Measurements from ENCODE around the gene PALLD.

Gene PALLD

GRCh38 chr4:168884251-168885124 lies 387.6 kb downstream of the PALLD start:
- DNase-seq = no peak

DNA sequence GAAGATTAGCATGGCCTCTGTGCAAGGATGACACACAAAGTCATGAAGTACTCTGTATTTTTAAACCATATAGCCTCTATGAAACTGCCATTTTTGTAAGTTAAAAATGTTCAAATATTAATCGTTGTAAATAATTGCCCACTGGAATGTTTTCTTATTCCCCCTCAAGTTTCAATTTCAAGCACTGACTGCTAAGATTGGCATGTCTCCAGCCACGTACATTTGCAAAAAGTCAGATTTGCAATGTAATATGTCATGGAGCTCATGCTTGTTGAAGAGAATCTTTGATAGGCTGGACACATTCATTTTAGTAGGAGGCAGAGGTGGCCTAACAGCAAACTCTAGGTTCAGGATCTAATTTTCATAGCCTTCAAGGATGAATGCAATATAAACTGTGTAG lies 388.5 kb downstream of the PALLD start:
- no peak for DNase-seq

GRCh38 chr4:168886351-168886750 lies 389.5 kb downstream of the PALLD start:
- no peak for DNase-seq

DNA sequence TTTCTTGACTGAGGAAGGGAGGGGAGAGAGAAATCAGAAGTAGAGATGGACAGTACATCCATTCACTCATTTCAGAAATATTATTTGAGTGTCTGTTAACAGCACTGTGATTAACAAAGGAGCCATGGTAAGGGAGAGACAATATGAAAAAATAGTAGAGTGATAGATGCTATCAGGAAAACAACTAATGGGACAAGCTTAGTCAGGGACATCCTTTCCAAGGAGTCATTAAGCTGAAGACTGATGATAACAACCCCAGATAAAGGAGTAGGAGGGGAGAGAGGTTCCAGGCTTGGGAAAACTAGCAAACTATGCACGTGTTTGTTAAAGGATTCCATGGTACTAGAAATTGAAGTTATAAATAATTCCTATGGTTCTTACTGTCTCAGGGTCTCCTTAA lies 391.0 kb downstream of the PALLD start:
- no peak for DNase-seq

- no peak for DNase-seq
These were observed 391.9 kb downstream of the PALLD start for GRCh38 chr4:168888715-168889215.

GRCh38 chr4:168891086-168891485 lies 394.2 kb downstream of the PALLD start:
- DNase-seq = no peak

- DNase-seq = no peak
These were observed 394.8 kb downstream of the PALLD start for GRCh38 chr4:168891688-168892087.

DNA sequence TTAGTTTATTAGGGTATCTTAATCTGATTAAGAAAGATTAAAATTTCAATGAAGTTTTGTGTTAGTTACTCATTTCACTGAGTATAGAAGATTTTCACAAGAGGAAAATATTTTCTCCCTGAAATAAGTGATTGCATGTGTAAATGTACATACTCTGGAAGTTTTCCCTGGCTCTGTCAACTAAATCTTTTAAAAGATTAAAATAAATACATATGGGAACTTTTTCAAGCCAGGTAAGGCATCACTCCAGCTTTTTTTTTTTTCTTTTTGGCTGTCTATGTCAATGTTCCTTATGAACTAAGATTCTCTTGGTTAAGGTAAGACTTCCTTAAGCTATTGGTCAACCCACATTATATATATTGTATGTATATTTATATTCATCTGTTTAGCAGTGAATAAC lies 395.6 kb downstream of the PALLD start:
- DNase-seq = no peak

GRCh38 chr4:168893205-168893604 lies 396.4 kb downstream of the PALLD start:
- DNase-seq = no peak

GRCh38 chr4:168893807-168894206 lies 397.0 kb downstream of the PALLD start:
- DNase-seq = no peak

DNA sequence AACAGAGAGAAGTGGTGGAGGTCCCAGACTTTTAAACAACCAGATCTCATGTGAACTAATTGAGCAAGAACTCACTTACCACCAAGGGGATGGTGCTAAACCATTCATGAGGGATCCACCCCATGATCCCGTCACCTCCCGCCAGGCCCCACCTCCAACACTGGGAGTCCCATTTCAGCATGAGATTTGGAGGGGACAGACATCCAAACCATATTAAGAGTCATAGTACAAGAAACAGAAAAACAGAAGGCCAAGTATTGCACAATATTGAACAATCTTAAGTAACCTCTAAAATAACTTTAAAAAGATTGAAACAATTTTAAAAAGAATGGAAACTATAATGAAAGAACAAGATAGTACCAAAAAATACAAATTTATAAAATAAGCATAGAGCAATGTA lies 403.2 kb downstream of the PALLD start:
- DNase-seq = no peak

- DNase-seq = no peak
These were observed 410.4 kb downstream of the PALLD start for GRCh38 chr4:168907119-168907698.

DNA sequence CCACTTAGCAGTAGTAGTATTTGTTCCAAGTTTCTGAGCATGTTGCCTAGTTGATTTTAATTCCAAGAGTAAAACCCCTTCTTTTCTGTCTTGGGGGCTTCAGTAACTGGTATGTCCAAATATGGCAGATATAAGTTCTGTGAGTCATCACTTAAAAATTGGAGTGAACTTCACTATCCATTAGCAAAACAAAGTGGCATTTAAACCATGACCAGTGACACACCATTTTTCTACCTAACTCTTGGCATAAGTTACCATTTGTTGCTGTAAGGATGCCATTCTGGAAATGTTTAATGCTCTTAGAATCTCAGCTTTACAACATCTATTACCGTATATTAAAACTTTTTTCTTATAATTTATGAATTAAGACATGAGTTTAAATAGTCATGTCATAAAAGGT lies 411.2 kb downstream of the PALLD start:
- no peak for DNase-seq

GRCh38 chr4:168908851-168909273 lies 412.0 kb downstream of the PALLD start:
- no peak for DNase-seq

GRCh38 chr4:168914095-168914494 lies 417.2 kb downstream of the PALLD start:
- no peak for DNase-seq

- no peak for DNase-seq
These were observed 420.4 kb downstream of the PALLD start for GRCh38 chr4:168917138-168917779.

DNA sequence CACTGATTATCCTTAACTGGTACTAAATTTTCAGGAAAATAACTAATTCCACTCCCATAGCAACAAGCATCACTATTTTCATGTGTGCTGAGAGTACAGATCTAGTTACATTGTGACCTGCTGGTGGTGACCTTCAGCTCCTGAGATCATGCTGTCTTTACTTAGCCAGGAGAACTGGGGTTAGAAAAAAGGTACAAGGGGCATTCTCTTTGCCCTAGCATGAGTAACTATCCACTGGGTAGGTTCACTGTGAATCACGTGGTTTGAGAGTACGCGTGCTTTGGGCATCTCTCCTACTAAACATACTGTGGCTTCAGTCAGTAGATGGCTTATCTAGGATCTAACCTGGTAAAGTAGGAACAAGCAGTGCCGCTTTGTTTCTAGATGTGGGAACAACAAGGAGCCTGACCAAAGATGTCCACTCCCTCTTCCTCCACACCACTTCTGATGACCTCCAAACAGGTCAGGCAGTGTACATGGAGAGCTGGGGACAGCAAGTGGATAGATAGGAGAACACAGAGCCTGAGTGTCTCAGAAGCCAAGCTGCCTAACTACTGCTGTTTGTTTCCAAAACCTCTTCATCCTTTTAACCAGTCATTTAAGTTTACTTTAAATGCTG lies 423.0 kb downstream of the PALLD start:
- DNase-seq = no peak

DNA sequence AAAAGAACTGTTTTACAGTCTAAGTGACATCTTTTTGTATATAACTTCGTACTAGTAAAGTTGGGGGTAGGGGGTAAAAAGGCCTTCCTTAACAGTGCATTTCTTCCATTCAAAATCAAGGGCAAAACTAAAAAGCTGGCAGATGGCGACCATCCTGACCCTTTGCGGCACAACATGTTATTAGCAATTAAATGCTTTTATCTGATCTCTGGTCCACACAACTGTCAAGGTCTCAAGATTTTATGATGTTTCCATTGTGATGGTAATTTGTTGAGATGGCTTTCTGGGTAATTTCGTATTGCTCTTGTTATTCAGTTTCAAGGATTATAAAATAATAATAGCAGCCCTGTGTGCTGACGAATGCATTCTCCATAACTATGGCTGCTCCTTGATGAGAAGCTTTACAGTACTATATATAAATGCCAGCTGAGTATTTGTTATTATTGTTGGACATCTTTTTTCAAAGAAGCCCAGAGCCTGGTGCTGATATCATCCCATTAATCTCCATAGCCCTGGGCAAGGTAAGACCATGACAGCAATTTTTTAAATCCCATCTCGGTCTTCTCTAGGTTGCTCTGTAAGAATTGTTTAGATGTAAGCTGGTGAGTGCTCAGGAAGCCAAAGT lies 423.7 kb downstream of the PALLD start:
- DNase-seq = no peak

- DNase-seq = peak; percentile 33
These were observed 426.8 kb downstream of the PALLD start for GRCh38 chr4:168923526-168924194.

- DNase-seq = no peak
These were observed 427.8 kb downstream of the PALLD start for GRCh38 chr4:168924667-168925066.

- no peak for DNase-seq
These were observed 429.1 kb downstream of the PALLD start for GRCh38 chr4:168925789-168926490.

DNA sequence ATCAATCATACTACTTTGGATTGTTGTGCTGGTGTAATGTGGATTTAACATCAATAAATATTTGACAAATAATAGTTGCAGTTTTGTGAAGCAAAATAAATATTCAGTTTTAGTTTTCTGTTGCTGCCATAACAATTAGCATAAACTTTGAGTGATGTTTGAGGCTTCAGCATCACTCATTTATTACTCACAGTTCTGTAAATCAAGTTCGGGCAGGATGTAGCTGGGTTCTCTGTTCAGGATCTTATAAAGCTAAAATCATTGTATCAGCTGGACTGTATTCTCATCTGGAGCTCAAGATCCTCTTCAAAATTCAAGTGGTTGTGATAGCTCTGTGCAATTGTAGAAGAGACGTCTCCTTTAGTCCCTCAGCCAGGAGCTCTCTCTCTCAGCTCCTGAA lies 431.5 kb downstream of the PALLD start:
- no peak for DNase-seq
